Psoas muscle (tissue), 8 donors: ENCODE data around the gene APOBEC2. TPM values are rescaled to one million over a fixed set of nuclear protein-coding genes. Genes with fewer than 3 reads are reported as not detected.

Experiments used
- ATAC-seq, 4 donors: fragments of 200-7000 bp; cut with Tn5 transposase; one replicate each; pipeline ENCODE4 v1.9.1; 2020; ENCODE audit warnings: moderate library complexity in 3 of 4, mild to moderate bottlenecking in 2 of 4
- DNase-seq, 2 donors: peaks; one replicate each; pipeline ENCODE4 v3.0.0-alpha.2; 2020
- H3K27ac ChIP-seq: fragments of 200-600 bp; one replicate; pipeline ENCODE4 v1.8.0; 2022
- H3K27me3 ChIP-seq, 3 donors: fragments of 200-600 bp in 1 of 3; one replicate each; pipeline versions ENCODE4 v1.6.1 to v1.8.0; 2013 to 2022; ENCODE audit warnings: low read length in 2 of 3, mild to moderate bottlenecking in 2 of 3, moderate library complexity in 1 of 3; ENCODE audit not compliant: insufficient read depth in 3 of 3
- H3K36me3 ChIP-seq, 2 donors: fragments of 200-600 bp in 1 of 2; one replicate each; pipeline versions ENCODE4 v1.6.1 to v1.8.0; 2013 to 2022; ENCODE audit warnings: low read depth in 1 of 2, mild to moderate bottlenecking in 1 of 2, moderate library complexity in 1 of 2; ENCODE audit not compliant: insufficient read depth in 1 of 2
- H3K4me1 ChIP-seq: fragments of 200-600 bp; one replicate; pipeline ENCODE4 v1.8.0; 2022
- H3K4me3 ChIP-seq: fragments of 200-600 bp; one replicate; pipeline ENCODE4 v1.8.0; 2022; ENCODE audit warnings: mild to moderate bottlenecking
- H3K9me3 ChIP-seq: fragments of 200-600 bp; one replicate; pipeline ENCODE4 v1.8.0; 2022
- CTCF ChIP-seq: fragments of 200-600 bp; IDR thresholded peaks from one replicate; pipeline ENCODE4 v1.8.0; 2022; ENCODE audit warnings: antibody characterized with exemption
- WGBS, 3 donors: extraction: QIAGEN DNeasy Blood & Tissue Kit; methylation state at CpG; one replicate each; pipeline versions ENCODE4 v1.1.6 to v1.1.7; 2013; 5-methylcytosine and 5-hydroxymethylcytosine counted together
- intact Hi-C, 2 donors: fragments of 100-400 bp; cut with DNase I; formaldehyde crosslinking; loops; one replicate each; pipeline versions ENCODE4 v1.11.0 to v1.14.2; 2022
- polyA plus RNA-seq, 3 donors: library from polyadenylated mRNA; stranded (reverse); fragments of 200-250 nt; gene quantifications; one replicate each; pipeline ENCODE4 v1.2.3, GENCODE V29; 2013
- total RNA-seq, 4 donors: library from RNA; stranded (reverse); fragmentation: NEBNext Ultra II Directional in 2 of 4; extraction: Animal tissue kit (Norgen Biotek cat#: 25700) in 2 of 4; gene quantifications; one replicate each; pipeline versions ENCODE4 v1.2.1 to v1.2.4, GENCODE V29; 2021 to 2023
- donor health status: healthy with polysubstance abuse.
- donor health status: DM: no; HTN: no; CAD: no; lungs with moderate emphysema.
- donor health status: Bipolar disorder and iron deficiency.
- donor health status: healthy.
- donor health status: DM: yes; HTN: yes; CAD: no.
- donor health status: DM: no; HTN: no; CAD: no.
- donor health status: DM: no; HTN: no; CAD: no.
- donor health status: DM: yes; HTN: yes; CAD: no.

Gene APOBEC2
- total and polyA plus RNA-seq, 7 donors, result 16.4 to 511 (median 141) TPM

DNA sequence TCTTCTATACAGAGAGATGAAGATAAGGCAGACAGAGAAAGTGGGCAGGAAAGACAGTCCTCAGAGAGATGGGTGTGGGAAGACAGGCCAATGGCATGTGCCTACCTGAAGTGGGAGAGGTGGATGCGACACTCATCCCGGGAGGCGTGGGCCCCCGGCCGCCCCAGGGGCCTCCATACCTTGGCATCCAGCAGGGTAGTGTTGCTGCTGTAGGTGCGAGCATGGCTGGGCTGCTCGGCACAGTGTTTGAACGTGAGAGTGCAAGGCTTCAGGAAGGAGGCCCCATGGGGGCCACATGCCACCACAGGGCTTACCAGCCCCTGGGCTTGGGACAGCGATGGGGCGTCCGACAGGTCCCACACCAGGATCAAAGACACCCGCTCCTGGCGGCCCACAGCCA, 19.2 kb upstream of the APOBEC2 start:
- H3K4me3 ChIP-seq, result no peak overlapping the region
- H3K27ac ChIP-seq, result no peak overlapping the region
- ATAC-seq (no peak), DNase-seq (no peak)
- 88 to 94% (median 92%) methylated on average over 13 of the region's 13 CpGs for WGBS, 3 donors
- TF ChIP-seq CTCF, result no peak
- H3K27me3 ChIP-seq, result no peaks in the 10 kb centered on the region
- no peaks in the 10 kb centered on the region for H3K9me3 ChIP-seq
- no peaks in the 10 kb centered on the region for H3K36me3 ChIP-seq
- no peaks in the 10 kb centered on the region for H3K4me1 ChIP-seq
- intact Hi-C loops, result loop anchor here in 1 of 2 donors (10.0 kb wide), 1 partner anchor 1689 kb away; no protein-coding TSS in a partner anchor

- Histone ChIP-seq H3K27ac (no peak overlapping the region), H3K27me3 (no peaks in the 10 kb centered on the region), H3K4me1 (peaks cover 15% of the 10 kb centered on the region), H3K36me3 (no peaks in the 10 kb centered on the region), H3K4me3 (no peak overlapping the region), H3K9me3 (no peaks in the 10 kb centered on the region)
- ATAC-seq (no peak), DNase-seq (no peak)
- intact Hi-C loops, result loop anchor here in 1 of 2 donors (10.0 kb wide), 1 partner anchor 1691 kb away; no protein-coding TSS in a partner anchor
- 44 to 67% (median 45%) methylated on average over 3 of the region's 3 CpGs for WGBS, 3 donors
- TF ChIP-seq CTCF, result no peak
Observed at GRCh38 chr6:41036186-41036585, 16.8 kb upstream of the APOBEC2 start.

GRCh38 chr6:41036601-41037000, 16.4 kb upstream of the APOBEC2 start:
- DNase-seq, result no peak
- ATAC-seq, result no peak
- Histone ChIP-seq H3K27ac (no peak overlapping the region), H3K4me3 (no peak overlapping the region), H3K4me1 (peaks cover 15% of the 10 kb centered on the region), H3K36me3 (no peaks in the 10 kb centered on the region), H3K27me3 (no peaks in the 10 kb centered on the region), H3K9me3 (no peaks in the 10 kb centered on the region)
- 57 to 97% (median 89%) methylated on average over 2 of the region's 2 CpGs for WGBS, 3 donors
- TF ChIP-seq CTCF, result no peak
- intact Hi-C loops, result loop anchor here in 1 of 2 donors (10.0 kb wide), 1 partner anchor 1692 kb away; no protein-coding TSS in a partner anchor

DNA sequence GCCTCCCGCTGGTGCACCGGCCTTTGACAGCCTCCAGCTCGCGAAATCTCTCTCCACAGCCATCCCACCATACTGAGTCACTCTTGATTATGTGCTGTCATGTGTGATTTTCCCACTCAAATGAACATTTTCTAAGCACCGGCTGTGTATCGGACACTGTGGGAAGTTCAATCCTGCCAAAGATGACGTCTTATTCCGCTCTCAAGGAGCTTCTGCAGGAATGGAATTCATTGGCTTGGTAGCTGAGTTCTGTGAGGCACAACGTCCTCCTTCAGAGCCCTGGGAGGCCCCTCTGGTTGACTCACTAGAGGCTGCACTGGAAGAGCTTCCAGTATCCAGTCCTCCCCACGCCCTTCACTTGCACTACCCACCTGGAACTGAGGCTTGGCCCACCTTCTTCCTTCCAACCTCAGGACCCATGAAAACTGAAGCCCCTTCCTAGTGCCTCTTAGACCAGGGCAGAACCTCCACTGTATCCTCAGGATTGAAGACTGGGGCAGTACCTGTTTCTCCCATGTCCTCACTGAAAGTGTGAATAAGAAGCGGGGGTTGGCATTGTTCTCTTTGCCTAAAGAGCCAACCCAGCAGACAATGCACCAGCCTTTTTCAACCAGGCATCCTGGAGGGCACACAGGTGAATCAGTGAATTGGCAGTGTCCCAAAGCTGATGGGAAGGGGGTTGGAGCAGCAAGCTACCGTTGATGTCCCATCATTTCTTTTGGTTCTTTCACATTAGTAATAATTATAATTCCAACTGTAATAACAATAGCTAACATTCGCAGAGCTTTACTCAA, 15.7 kb upstream of the APOBEC2 start:
- H3K27me3 ChIP-seq, result no peaks in the 10 kb centered on the region
- ATAC-seq (no peak), DNase-seq (no peak)
- H3K9me3 ChIP-seq, result no peaks in the 10 kb centered on the region
- no peak overlapping the region for H3K27ac ChIP-seq
- TF ChIP-seq CTCF, result no peak
- no peak overlapping the region for H3K4me3 ChIP-seq
- WGBS, 3 donors, result 81 to 89% (median 85%) methylated on average over 13 of the region's 13 CpGs
- peaks cover 15% of the 10 kb centered on the region for H3K4me1 ChIP-seq
- H3K36me3 ChIP-seq, result no peaks in the 10 kb centered on the region
- intact Hi-C loops, result loop anchor here in 1 of 2 donors (10.0 kb wide), 1 partner anchor 1693 kb away; no protein-coding TSS in a partner anchor
